GM12801 (cell line): ENCODE results near the gene SHROOM3.

Source experiments
- TF ChIP-seq, protein P1 (sequence below): IDR thresholded peaks from one replicate; pipeline ENCODE4 v1.5.1; 2011; ENCODE audit warnings: control low read depth; ENCODE audit not compliant: insufficient read length; ENCODE audit errors: extremely low read depth

The SHROOM3 gene

DNA sequence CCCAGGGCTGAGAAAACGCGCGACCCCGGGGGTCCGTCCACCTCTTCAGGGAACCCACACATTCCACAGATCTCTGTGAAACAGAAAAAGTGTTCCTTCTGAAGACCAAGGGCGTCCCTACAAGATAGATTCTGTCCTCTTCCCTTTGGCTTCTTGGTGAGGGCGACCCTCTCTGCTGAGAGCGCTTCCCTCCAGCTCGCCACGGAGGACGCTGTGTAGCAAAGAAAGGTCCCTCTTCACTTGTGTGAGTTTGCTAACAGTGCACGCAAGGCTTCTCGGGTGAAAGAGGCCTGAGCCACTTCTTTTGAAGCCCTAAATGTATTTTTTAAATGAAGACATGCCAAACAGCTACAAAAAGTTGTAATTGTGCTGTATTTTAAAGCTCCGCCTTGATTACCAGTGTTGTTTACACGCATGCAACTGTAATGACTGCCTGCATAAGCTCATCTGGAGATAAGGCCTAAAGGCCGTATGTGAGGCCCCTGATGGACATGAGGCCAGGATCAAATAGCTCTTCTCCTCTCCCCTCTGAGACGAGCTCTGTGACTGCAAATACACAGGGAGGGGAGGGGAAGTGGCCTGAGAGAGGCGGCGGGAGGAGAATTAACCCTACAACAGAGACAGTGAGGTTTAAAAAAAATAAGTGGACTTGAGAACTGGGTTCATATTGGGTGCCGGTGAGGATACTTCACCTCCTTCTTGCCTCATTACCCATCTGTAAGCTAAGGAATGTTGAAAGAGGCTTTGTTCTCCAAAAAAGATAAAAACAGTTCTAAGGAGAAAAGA is 367.4 kb downstream of the SHROOM3 start:
- TF ChIP-seq, protein P1, sequence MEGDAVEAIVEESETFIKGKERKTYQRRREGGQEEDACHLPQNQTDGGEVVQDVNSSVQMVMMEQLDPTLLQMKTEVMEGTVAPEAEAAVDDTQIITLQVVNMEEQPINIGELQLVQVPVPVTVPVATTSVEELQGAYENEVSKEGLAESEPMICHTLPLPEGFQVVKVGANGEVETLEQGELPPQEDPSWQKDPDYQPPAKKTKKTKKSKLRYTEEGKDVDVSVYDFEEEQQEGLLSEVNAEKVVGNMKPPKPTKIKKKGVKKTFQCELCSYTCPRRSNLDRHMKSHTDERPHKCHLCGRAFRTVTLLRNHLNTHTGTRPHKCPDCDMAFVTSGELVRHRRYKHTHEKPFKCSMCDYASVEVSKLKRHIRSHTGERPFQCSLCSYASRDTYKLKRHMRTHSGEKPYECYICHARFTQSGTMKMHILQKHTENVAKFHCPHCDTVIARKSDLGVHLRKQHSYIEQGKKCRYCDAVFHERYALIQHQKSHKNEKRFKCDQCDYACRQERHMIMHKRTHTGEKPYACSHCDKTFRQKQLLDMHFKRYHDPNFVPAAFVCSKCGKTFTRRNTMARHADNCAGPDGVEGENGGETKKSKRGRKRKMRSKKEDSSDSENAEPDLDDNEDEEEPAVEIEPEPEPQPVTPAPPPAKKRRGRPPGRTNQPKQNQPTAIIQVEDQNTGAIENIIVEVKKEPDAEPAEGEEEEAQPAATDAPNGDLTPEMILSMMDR: no peak

DNA sequence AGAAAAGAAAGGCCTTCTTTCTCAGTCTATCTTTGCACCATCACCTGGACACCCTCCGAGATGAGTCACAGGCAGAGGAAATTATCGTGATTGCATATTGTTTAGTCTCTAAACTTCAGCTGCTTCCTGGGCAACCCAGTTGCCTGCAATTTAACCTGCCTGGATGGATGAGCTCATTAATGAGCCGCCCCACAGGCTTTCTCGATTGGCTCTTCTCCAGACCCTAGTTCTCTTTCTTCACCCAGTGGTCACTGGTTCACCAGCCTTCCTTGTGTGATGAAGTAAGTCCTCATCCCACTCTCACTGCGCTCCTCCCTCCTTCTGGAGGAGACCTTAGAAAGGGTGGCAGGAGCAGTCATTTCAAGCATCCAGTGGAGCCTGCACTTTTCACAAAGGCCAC is 368.5 kb downstream of the SHROOM3 start:
- TF ChIP-seq, protein P1: no peak

DNA sequence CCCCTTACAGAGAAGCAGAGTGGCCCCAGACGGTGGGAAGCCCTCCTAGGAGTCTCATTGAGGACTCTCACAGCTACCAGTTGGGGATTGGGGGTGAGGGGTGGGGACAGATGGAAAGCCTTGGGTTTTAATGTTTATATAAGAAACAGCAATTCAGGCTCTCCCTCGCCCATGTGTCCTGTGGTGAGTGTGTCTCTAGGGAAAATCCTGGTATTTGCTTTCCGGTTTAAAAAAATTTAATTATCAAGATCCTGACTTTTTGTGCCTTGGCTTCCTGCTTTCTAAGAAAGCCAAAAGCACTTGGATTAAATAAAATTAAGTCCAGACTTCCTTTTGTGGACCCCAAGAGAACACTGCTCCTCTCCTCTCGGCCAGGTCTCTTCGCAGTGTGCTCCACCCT is 369.1 kb downstream of the SHROOM3 start:
- TF ChIP-seq, protein P1: no peak

DNA sequence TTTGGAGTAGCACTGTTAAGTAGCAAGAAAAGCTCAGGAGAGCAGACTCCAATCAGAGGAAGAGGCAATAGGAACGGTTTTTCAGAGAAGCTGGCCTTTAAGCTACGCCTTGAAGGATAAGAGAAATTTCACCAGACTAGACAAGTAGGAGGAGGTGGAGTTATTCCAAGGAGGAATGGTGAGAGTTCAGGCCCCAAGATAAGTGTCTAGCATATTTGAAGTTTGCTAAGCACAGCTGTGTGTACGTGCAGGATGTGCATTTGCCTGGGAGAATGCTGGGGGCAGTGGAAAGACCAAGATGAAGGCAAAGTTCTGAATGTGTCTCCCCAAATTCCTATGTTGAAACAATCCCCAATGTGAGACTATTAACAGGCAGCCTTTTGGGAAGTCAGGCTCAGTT is 371.3 kb downstream of the SHROOM3 start:
- TF ChIP-seq, protein P1: no peak

DNA sequence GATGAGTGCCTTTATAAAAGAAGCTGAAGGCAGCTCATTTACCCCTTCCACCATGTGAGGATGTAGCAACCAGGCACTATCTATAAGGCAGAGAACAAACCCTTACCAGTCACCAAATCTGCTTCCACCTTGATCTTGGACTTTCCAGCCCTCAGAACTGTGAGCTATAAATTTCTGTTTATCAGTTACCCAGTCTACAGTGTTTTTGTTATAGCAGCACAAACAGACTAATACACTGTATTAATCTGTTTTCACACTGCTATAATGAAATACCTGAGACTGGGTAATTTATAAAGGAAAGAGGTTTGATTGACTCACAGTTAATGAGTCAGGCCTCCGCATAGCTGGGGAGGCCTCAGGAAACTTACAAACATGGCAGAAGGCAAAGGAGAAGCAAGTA is 371.7 kb downstream of the SHROOM3 start:
- TF ChIP-seq, protein P1: no peak

DNA sequence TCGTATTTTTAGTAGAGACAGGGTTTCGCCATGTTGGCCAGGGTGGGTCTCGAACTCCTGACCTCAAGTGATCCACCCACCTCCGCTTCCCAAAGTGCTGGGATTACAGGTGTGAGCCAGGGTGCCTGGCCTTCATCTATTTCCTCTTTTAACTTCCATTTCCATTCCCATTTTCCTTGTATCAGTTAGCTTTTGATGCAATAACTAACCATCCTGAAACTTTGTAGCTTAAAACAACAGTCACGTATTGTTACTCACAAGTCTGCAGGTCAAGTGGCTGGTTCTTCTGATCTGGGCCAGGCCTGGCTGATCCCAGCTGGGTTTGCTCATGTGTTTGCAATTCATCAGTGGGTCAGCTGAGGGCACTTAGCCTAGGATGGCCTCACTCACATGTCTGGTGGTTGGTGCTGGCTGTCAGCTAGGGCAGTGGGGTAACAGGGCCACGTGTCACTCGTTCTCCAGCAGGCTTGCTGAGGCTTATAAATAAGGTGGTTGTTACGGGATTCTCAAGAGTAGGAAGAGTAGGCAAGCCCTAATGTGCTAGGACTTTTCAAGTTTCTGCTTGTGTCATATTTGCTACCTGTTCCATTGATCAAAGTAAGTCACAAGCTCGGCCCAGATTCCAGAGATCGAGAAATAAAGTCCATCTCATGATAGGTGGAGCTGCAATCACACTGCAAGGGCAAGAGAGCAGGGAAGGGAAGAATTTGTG is 374.7 kb downstream of the SHROOM3 start:
- TF ChIP-seq, protein P1: no peak

DNA sequence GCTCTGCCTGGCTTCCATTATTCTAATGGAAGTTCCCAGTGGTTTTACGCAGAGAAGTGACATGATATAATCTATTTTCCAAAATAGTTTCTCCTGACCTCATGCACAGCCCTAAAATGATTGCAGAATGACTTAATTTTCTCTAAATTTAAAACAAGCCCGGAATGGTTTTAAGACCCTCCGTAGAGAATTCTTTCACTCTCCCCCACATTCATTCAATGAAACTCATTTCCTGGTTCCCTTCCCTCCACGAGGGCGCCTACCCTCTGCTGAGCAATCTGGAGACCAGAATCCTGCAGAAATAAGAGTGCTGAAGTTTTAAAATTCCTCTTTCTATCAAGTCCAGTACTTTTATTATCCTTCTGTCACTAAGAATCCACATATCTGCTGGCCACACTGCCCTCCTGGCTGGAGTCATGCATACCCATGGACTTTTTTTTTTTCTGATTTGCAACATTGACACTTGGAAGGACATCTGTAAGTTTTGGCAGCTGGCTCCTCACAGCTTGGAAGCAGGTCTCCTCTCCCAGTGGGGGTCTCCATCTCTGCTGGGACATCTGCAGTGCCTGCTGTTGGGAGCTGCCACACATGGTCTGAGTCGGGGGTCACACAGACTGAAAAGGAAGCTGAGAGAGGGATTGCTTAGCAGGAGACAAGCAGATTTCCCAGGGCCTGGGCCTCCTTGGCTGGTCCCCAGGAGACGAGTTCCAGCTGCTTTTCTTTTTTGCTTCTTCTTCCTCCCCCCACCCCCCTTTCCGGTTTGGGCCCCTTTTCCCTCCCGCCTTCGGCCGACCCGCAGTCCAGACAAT is 376.8 kb downstream of the SHROOM3 start:
- TF ChIP-seq, protein P1: no peak
